ENCODE results near the gene ESYT3. TPM values are rescaled to one million over a fixed set of nuclear protein-coding genes. Genes with fewer than 3 reads are reported as not detected.
"Not testable (repeated sequence)": the region's sequence is repeated elsewhere in the genome, so short reads cannot be mapped to it uniquely, and the experiment has no call there.

The ESYT3 gene
- total and polyA plus RNA-seq, 2 donors (not counting 1 experiment from before 2014, with no cell fraction given), result 0.17 TPM; not detected in 1

- Histone ChIP-seq H3K4me1 (ENCODE audit: control insufficient read depth, extremely low read depth, insufficient read depth, low read length) (no peaks in the 10 kb centered on the region), H3K27ac (ENCODE audit: insufficient read depth, low read length) (no peak overlapping the region), H3K9ac (ENCODE audit: insufficient read depth, low read length) (no peak overlapping the region), H3K4me2 (ENCODE audit: extremely low read depth, insufficient read depth, low read length) (no peak overlapping the region), H3K79me2 (ENCODE audit: control insufficient read depth, insufficient read depth, low read length) (no peaks in the 10 kb centered on the region), H3K9me3 (ENCODE audit: control insufficient read depth, insufficient read depth, low read depth, low read length) (no peaks in the 10 kb centered on the region), H4K20me1 (ENCODE audit: control insufficient read depth, extremely low read depth, insufficient read depth, low read length) (no peaks in the 10 kb centered on the region), H3K4me3 (replicated peaks in 1 of 4; ENCODE audit: control extremely low read depth in 1 of 4, insufficient read depth in 1 of 4, low read depth in 3 of 4, low read length in 4 of 4) (no peak overlapping the region), H3K36me3 (ENCODE audit: control insufficient read depth, insufficient read depth, low read length) (no peaks in the 10 kb centered on the region), H3K27me3 (ENCODE audit: control insufficient read depth, insufficient read depth, low read length) (no peaks in the 10 kb centered on the region), H2AFZ (ENCODE audit: low read length) (no peak overlapping the region)
- no peak for DNase-seq (ENCODE audit: low read depth in 2 of 2)
- no peak for TF ChIP-seq EZH2 (IDR thresholded peaks at IDR 0.05; ENCODE audit: low read length, missing control alignments)
- TF ChIP-seq CTCF (conservative IDR thresholded peaks at IDR 0.05 in 1 of 2, IDR thresholded peaks at IDR 0.05 in 1 of 2; ENCODE audit: low read depth in 1 of 2, low read length in 2 of 2), result no peak
These were observed 27.0 kb upstream of the ESYT3 start for GRCh38 chr3:138407236-138407907.

GRCh38 chr3:138408751-138409570 lies 25.5 kb upstream of the ESYT3 start:
- H3K36me3 ChIP-seq (ENCODE audit: control insufficient read depth, insufficient read depth, low read length), result no peaks in the 10 kb centered on the region
- H3K27me3 ChIP-seq (ENCODE audit: control insufficient read depth, insufficient read depth, low read length), result no peaks in the 10 kb centered on the region
- H3K4me1 ChIP-seq (ENCODE audit: control insufficient read depth, extremely low read depth, insufficient read depth, low read length), result no peaks in the 10 kb centered on the region
- no peaks in the 10 kb centered on the region for H3K9me3 ChIP-seq (ENCODE audit: control insufficient read depth, insufficient read depth, low read depth, low read length)
- H3K9ac ChIP-seq (ENCODE audit: insufficient read depth, low read length), result no peak overlapping the region
- no peak overlapping the region for H3K27ac ChIP-seq (ENCODE audit: insufficient read depth, low read length)
- H3K4me3 ChIP-seq (replicated peaks in 1 of 4; ENCODE audit: control extremely low read depth in 1 of 4, insufficient read depth in 1 of 4, low read depth in 3 of 4, low read length in 4 of 4), result no peak overlapping the region
- no peaks in the 10 kb centered on the region for H3K79me2 ChIP-seq (ENCODE audit: control insufficient read depth, insufficient read depth, low read length)
- no peak overlapping the region for H3K4me2 ChIP-seq (ENCODE audit: extremely low read depth, insufficient read depth, low read length)
- no peaks in the 10 kb centered on the region for H4K20me1 ChIP-seq (ENCODE audit: control insufficient read depth, extremely low read depth, insufficient read depth, low read length)
- H2AFZ ChIP-seq (ENCODE audit: low read length), result no peak overlapping the region
- TF ChIP-seq CTCF (conservative IDR thresholded peaks at IDR 0.05 in 1 of 2, IDR thresholded peaks at IDR 0.05 in 1 of 2; ENCODE audit: low read depth in 1 of 2, low read length in 2 of 2) (no peak), EZH2 (IDR thresholded peaks at IDR 0.05; ENCODE audit: low read length, missing control alignments) (no peak)
- peak in 1 of 2 donors; percentile 21 for DNase-seq (ENCODE audit: low read depth in 2 of 2)

GRCh38 chr3:138412821-138413551 lies 21.4 kb upstream of the ESYT3 start:
- Histone ChIP-seq H4K20me1 (ENCODE audit: control insufficient read depth, extremely low read depth, insufficient read depth, low read length) (no peaks in the 10 kb centered on the region), H3K27me3 (ENCODE audit: control insufficient read depth, insufficient read depth, low read length) (no peaks in the 10 kb centered on the region), H3K36me3 (ENCODE audit: control insufficient read depth, insufficient read depth, low read length) (no peaks in the 10 kb centered on the region), H3K9me3 (ENCODE audit: control insufficient read depth, insufficient read depth, low read depth, low read length) (no peaks in the 10 kb centered on the region), H3K4me2 (ENCODE audit: extremely low read depth, insufficient read depth, low read length) (no peak overlapping the region), H3K9ac (ENCODE audit: insufficient read depth, low read length) (no peak overlapping the region), H2AFZ (ENCODE audit: low read length) (no peak overlapping the region), H3K79me2 (ENCODE audit: control insufficient read depth, insufficient read depth, low read length) (no peaks in the 10 kb centered on the region), H3K27ac (ENCODE audit: insufficient read depth, low read length) (no peak overlapping the region), H3K4me1 (ENCODE audit: control insufficient read depth, extremely low read depth, insufficient read depth, low read length) (no peaks in the 10 kb centered on the region), H3K4me3 (replicated peaks in 1 of 4; ENCODE audit: control extremely low read depth in 1 of 4, insufficient read depth in 1 of 4, low read depth in 3 of 4, low read length in 4 of 4) (no peak overlapping the region)
- TF ChIP-seq CTCF (conservative IDR thresholded peaks at IDR 0.05 in 1 of 2, IDR thresholded peaks at IDR 0.05 in 1 of 2; ENCODE audit: low read depth in 1 of 2, low read length in 2 of 2), result no peak
- no peak for TF ChIP-seq EZH2 (IDR thresholded peaks at IDR 0.05; ENCODE audit: low read length, missing control alignments)
- DNase-seq (ENCODE audit: low read depth in 2 of 2), result peak in 1 of 2 donors; percentile 42

- not testable (repeated sequence) for H3K36me3 ChIP-seq (ENCODE audit: control insufficient read depth, insufficient read depth, low read length); H3K27ac ChIP-seq (ENCODE audit: insufficient read depth, low read length); H3K9ac ChIP-seq (ENCODE audit: insufficient read depth, low read length); DNase-seq (ENCODE audit: low read depth in 2 of 2); H3K27me3 ChIP-seq (ENCODE audit: control insufficient read depth, insufficient read depth, low read length); H3K9me3 ChIP-seq (ENCODE audit: control insufficient read depth, insufficient read depth, low read depth, low read length); H3K4me1 ChIP-seq (ENCODE audit: control insufficient read depth, extremely low read depth, insufficient read depth, low read length); H4K20me1 ChIP-seq (ENCODE audit: control insufficient read depth, extremely low read depth, insufficient read depth, low read length); H3K4me2 ChIP-seq (ENCODE audit: extremely low read depth, insufficient read depth, low read length); H3K4me3 ChIP-seq (replicated peaks in 1 of 4; ENCODE audit: control extremely low read depth in 1 of 4, insufficient read depth in 1 of 4, low read depth in 3 of 4, low read length in 4 of 4); H3K79me2 ChIP-seq (ENCODE audit: control insufficient read depth, insufficient read depth, low read length); H2AFZ ChIP-seq (ENCODE audit: low read length)
These were observed 18.2 kb upstream of the ESYT3 start for GRCh38 chr3:138416236-138416635.

All from fibroblast of lung (primary cell).